ENCODE results near the gene WNT3. TPM values are rescaled to one million over a fixed set of nuclear protein-coding genes. Genes with fewer than 3 reads are reported as not detected.
A peak's percentile ranks its signal among the peaks of the same experiment; 100 is the strongest.

The WNT3 gene
- total and polyA plus RNA-seq, 2 of the 8 experiments (the other 6 are each of a cell fraction or from before 2014, with no cell fraction given): 0.56 to 2.0 TPM

GRCh38 chr17:46805771-46806170, 12.7 kb downstream of the WNT3 start:
- H3K9me3 ChIP-seq (ENCODE audit: insufficient read depth in 2 of 2, low read depth in 1 of 2, low read length in 1 of 2): no peaks in the 10 kb centered on the region
- no peak overlapping the region for H3K4ac ChIP-seq (replicated peaks; ENCODE audit: insufficient read length, low read depth, low read length)
- CTCF ChIA-PET (ENCODE audit: partially characterized antibody): interaction anchor here (0.9 to 1.5 kb wide), 5 partner anchors 13 to 137 kb away, joined by 3 to 4 read pairs (median 3); no protein-coding TSS in a partner anchor
- H3K56ac ChIP-seq (replicated peaks; ENCODE audit: insufficient read length, low read depth, low read length): no peak overlapping the region
- WGBS, 2 experiments (ENCODE audit: extremely low coverage in 1 of 2, insufficient coverage in 1 of 2, insufficient read length in 1 of 2, insufficient replicate concordance in 2 of 2, low coverage in 1 of 2, low lambda C conversion rate in 2 of 2, missing lambda C conversion rate in 1 of 2): 88% methylated on average over 6 of the region's 6 CpGs; no CpG with 5 or more reads in 1 of the 2 experiments
- H2BK15ac ChIP-seq (ENCODE audit: low read length): no peak overlapping the region
- peaks cover 0 to 6% (median 0%) of the 10 kb centered on the region in 4 experiments; a peak in 2 of 7 replicates for H3K4me1 ChIP-seq (replicated peaks in 1 of 4; ENCODE audit: control insufficient read depth in 3 of 4, insufficient read depth in 4 of 4, low read length in 3 of 4)
- no peak overlapping the region for H3K4me2 ChIP-seq (ENCODE audit: insufficient read depth in 1 of 2, low read depth in 2 of 2, low read length in 2 of 2)
- DNase-seq (ENCODE audit: low read depth in 1 of 2, low spot score in 2 of 2): no peak
- H2BK5ac ChIP-seq (ENCODE audit: low read depth, low read length): no peak overlapping the region
- no peak overlapping the region for H3K18ac ChIP-seq (ENCODE audit: extremely low read depth, low read length)
- H2BK20ac ChIP-seq (ENCODE audit: low read length): no peak overlapping the region
- no peaks in the 10 kb centered on the region for H4K20me1 ChIP-seq (replicated peaks in 1 of 2; ENCODE audit: control insufficient read depth in 1 of 2, insufficient read depth in 2 of 2, low read length in 2 of 2)
- no peak overlapping the region for H3K23ac ChIP-seq (ENCODE audit: insufficient read length)
- H3K14ac ChIP-seq (ENCODE audit: insufficient read length): no peak overlapping the region
- no peak overlapping the region for H3K27ac ChIP-seq (ENCODE audit: low read depth, low read length)
- H4K5ac ChIP-seq (ENCODE audit: insufficient read length, low read depth, low read length): no peak overlapping the region
- no peak overlapping the region for H3K9ac ChIP-seq (replicated peaks in 1 of 4; ENCODE audit: extremely low read depth in 1 of 4, low read depth in 3 of 4, low read length in 3 of 4)
- H4K91ac ChIP-seq (replicated peaks; ENCODE audit: insufficient read length, low read length): no peak overlapping the region
- TF ChIP-seq HDAC2 (IDR thresholded peaks at IDR 0.05; ENCODE audit: borderline replicate concordance in 1 of 2, low read depth in 2 of 2, low read length in 2 of 2) (no peak), KDM1A (IDR thresholded peaks at IDR 0.05; ENCODE audit: borderline replicate concordance, low read length) (0 out of 2 replicates have a peak, but pooled peaks have one; percentile 31), CBX5 (IDR thresholded peaks at IDR 0.05; ENCODE audit: low read depth, low read length) (no peak), NRF1 (IDR thresholded peaks at IDR 0.05; ENCODE audit: low read depth, low read length) (no peak)
- H3K23me2 ChIP-seq (ENCODE audit: low read depth, low read length): no peaks in the 10 kb centered on the region
- H2BK120ac ChIP-seq (replicated peaks; ENCODE audit: low read depth, low read length): no peak overlapping the region
- H2AK5ac ChIP-seq (ENCODE audit: low read depth, low read length): no peak overlapping the region
- POLR2A ChIA-PET (ENCODE audit: partially characterized antibody): interaction anchor here (1.0 kb wide), 1 partner anchor 10 kb away, joined by 3 read pairs; no protein-coding TSS in a partner anchor
- H2AFZ ChIP-seq (ENCODE audit: low read length): no peak overlapping the region
- no peaks in the 10 kb centered on the region for H3K79me2 ChIP-seq (ENCODE audit: control insufficient read depth in 1 of 2, insufficient read depth in 2 of 2, low read length in 2 of 2)
- no peak overlapping the region for H3K4me3 ChIP-seq (ENCODE audit: extremely low read depth in 1 of 4, insufficient read depth in 2 of 4, low read depth in 3 of 4, low read length in 4 of 4)
- no peak for FAIRE-seq
- no peaks in the 10 kb centered on the region for H3K79me1 ChIP-seq (ENCODE audit: low read depth, low read length)
- H2BK12ac ChIP-seq (ENCODE audit: low read depth, low read length): no peak overlapping the region
- H3K36me3 ChIP-seq (ENCODE audit: control insufficient read depth in 2 of 4, insufficient read depth in 4 of 4, low read length in 3 of 4): no peaks in the 10 kb centered on the region
- H3K27me3 ChIP-seq (replicated peaks in 1 of 4; ENCODE audit: control insufficient read depth in 3 of 4, extremely low read depth in 1 of 4, insufficient read depth in 3 of 4, low read length in 3 of 4): no peaks in the 10 kb centered on the region
- no peak overlapping the region for H4K8ac ChIP-seq (ENCODE audit: extremely low read depth, insufficient read depth, low read length)

Data from H1 (cell line).